PFSK-1 (cell line): Measurements from ENCODE around the gene PAX2.

Source experiments
- POLR2AphosphoS5 ChIP-seq: IDR thresholded peaks from 2 replicates; pipeline ENCODE4 v1.6.1; 2012; ENCODE audit warnings: low read depth, mild to moderate bottlenecking, control low read depth, low read length, moderate library complexity
- TAF1 ChIP-seq: IDR thresholded peaks from 2 replicates; pipeline ENCODE4 v1.6.1; 2012; ENCODE audit warnings: low read length, control low read depth, borderline replicate concordance; ENCODE audit not compliant: insufficient read depth

DNA sequence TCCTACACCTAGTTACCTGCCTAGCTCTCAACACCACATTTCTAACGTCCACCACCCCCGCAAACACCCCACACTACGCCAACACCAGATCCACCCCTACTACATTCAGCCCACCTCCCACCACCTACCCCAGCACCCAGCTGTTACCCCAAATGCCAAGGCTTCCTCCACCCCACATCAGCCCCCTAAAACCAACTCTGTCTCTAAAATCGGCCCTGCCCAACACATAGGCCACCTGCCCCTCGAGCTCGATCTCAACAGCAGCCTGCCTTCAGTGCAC is 114.0 kb downstream of the PAX2 start:
- TF ChIP-seq POLR2AphosphoS5 (no peak), TAF1 (no peak)
